H9 (cell line): ENCODE measurements around the gene THBS3. TPM values are rescaled to one million over a fixed set of nuclear protein-coding genes. Genes with fewer than 3 reads are reported as not detected.

Experiments used
- DNase-seq: peaks from one replicate; pipeline ENCODE4 v3.0.0-alpha.2; 2017
- H2AFZ ChIP-seq: one replicate; pipeline ENCODE4 v1.6.1; 2013; ENCODE audit warnings: mild to moderate bottlenecking, low read length, control low read depth, moderate library complexity
- H2AK5ac ChIP-seq: 2 replicates; pipeline ENCODE4 v1.6.1; 2013; ENCODE audit warnings: low read length, control low read depth, mixed read lengths; ENCODE audit not compliant: insufficient read length
- H2BK120ac ChIP-seq: one replicate; pipeline ENCODE4 v1.6.1; 2013; ENCODE audit warnings: low read depth, mild to moderate bottlenecking, low read length, control low read depth, inconsistent platforms; ENCODE audit not compliant: poor library complexity, severe bottlenecking
- H2BK12ac ChIP-seq: 2 replicates; pipeline ENCODE4 v1.6.1; 2013; ENCODE audit warnings: low read length, control low read depth, mixed read lengths, low read depth; ENCODE audit not compliant: insufficient read length
- H2BK15ac ChIP-seq: 2 replicates; pipeline ENCODE4 v1.6.1; 2013; ENCODE audit warnings: low read depth, low read length, control low read depth
- H2BK20ac ChIP-seq: one replicate; pipeline ENCODE4 v1.6.1; 2013; ENCODE audit warnings: low read depth, mild to moderate bottlenecking, low read length, control low read depth, inconsistent platforms; ENCODE audit not compliant: poor library complexity, severe bottlenecking
- H2BK5ac ChIP-seq: 2 replicates; pipeline ENCODE4 v1.6.1; 2013; ENCODE audit warnings: low read length, control low read depth, mixed read lengths; ENCODE audit not compliant: insufficient read length
- H3K14ac ChIP-seq: 2 replicates; pipeline ENCODE4 v1.6.1; 2013; ENCODE audit warnings: low read length, control low read depth; ENCODE audit not compliant: insufficient read depth
- H3K18ac ChIP-seq: 2 replicates; pipeline ENCODE4 v1.6.1; 2013; ENCODE audit warnings: low read depth, mild to moderate bottlenecking, mixed read lengths, low read length, control low read depth; ENCODE audit not compliant: insufficient read length
- H3K23ac ChIP-seq: 2 replicates; pipeline ENCODE4 v1.6.1; 2013; ENCODE audit warnings: low read length, control low read depth, mixed read lengths, low read depth; ENCODE audit not compliant: insufficient read length
- H3K23me2 ChIP-seq: 2 replicates; pipeline ENCODE4 v1.6.1; 2013; ENCODE audit warnings: low read depth, mild to moderate bottlenecking, mixed read lengths, low read length, control low read depth; ENCODE audit not compliant: insufficient read length, poor library complexity, severe bottlenecking
- H3K27ac ChIP-seq: 2 replicates; pipeline ENCODE4 v1.5.1; 2013; ENCODE audit warnings: low read length, control low read depth, mixed read lengths, low read depth; ENCODE audit not compliant: insufficient read length
- H3K27me3 ChIP-seq: 2 replicates; pipeline ENCODE4 v1.6.1; 2013; ENCODE audit warnings: low read length, control low read depth, inconsistent platforms; ENCODE audit not compliant: insufficient read depth
- H3K4ac ChIP-seq: 2 replicates; pipeline ENCODE4 v1.6.1; 2013; ENCODE audit warnings: low read depth, mild to moderate bottlenecking, control low read depth, inconsistent platforms, low read length, moderate library complexity
- H3K4me1 ChIP-seq: 2 replicates; pipeline ENCODE4 v1.6.1; 2013; ENCODE audit warnings: low read length, control low read depth, inconsistent platforms; ENCODE audit not compliant: insufficient read depth
- H3K4me2 ChIP-seq: 2 replicates; pipeline ENCODE4 v1.6.1; 2013; ENCODE audit warnings: low read length, control low read depth, mixed read lengths; ENCODE audit not compliant: insufficient read length, insufficient read depth
- H3K56ac ChIP-seq: 2 replicates; pipeline ENCODE4 v1.6.1; 2013; ENCODE audit warnings: low read depth, mild to moderate bottlenecking, mixed read lengths, low read length, control low read depth; ENCODE audit not compliant: insufficient read length
- H3K79me1 ChIP-seq: 2 replicates; pipeline ENCODE4 v1.6.1; 2013; ENCODE audit warnings: low read depth, mild to moderate bottlenecking, moderate library complexity, low read length, control low read depth, inconsistent platforms; ENCODE audit not compliant: insufficient read depth, poor library complexity, severe bottlenecking
- H3K79me2 ChIP-seq: 2 replicates; pipeline ENCODE4 v1.6.1; 2013; ENCODE audit warnings: low read length, control low read depth, inconsistent platforms; ENCODE audit not compliant: insufficient read depth
- H3K9ac ChIP-seq: 2 replicates; pipeline ENCODE4 v1.6.1; 2013; ENCODE audit warnings: low read length, control low read depth, mixed read lengths; ENCODE audit not compliant: insufficient read length; ENCODE audit errors: extremely low read depth
- H3K9me3 ChIP-seq: one replicate; pipeline ENCODE4 v1.6.1; 2013; ENCODE audit warnings: low read depth, low read length, inconsistent platforms; ENCODE audit not compliant: control insufficient read depth
- H3T11ph ChIP-seq: one replicate; pipeline ENCODE4 v1.6.1; 2013; ENCODE audit warnings: mild to moderate bottlenecking, low read length, control low read depth, inconsistent platforms
- H4K20me1 ChIP-seq: one replicate; pipeline ENCODE4 v1.6.1; 2013; ENCODE audit not compliant: control insufficient read depth, insufficient read length, insufficient read depth
- H4K5ac ChIP-seq: 2 replicates; pipeline ENCODE4 v1.6.1; 2013; ENCODE audit warnings: low read depth, mild to moderate bottlenecking, mixed read lengths, low read length, control low read depth; ENCODE audit not compliant: insufficient read length
- H4K8ac ChIP-seq: replicated peaks from 2 replicates; pipeline ENCODE4 v1.6.1; 2013; ENCODE audit warnings: low read length, control low read depth, mixed read lengths, low read depth; ENCODE audit not compliant: insufficient read length
- H4K91ac ChIP-seq: 2 replicates; pipeline ENCODE4 v1.6.1; 2013; ENCODE audit warnings: low read depth, mild to moderate bottlenecking, moderate library complexity, mixed read lengths, low read length, control low read depth; ENCODE audit not compliant: insufficient read length
- H3K27ac Mint-ChIP-seq, 3 experiments: 2 replicates in 2 of 3; 3 replicates in 1 of 3; pipeline ENCODE4 v1.8.0; 2020 to 2021; ENCODE audit warnings: mixed read lengths in 3 of 3, mild to moderate bottlenecking in 1 of 3, moderate library complexity in 1 of 3
- H3K27me3 Mint-ChIP-seq: 2 replicates; pipeline ENCODE4 v1.8.0; 2021; ENCODE audit warnings: low read depth, mild to moderate bottlenecking, moderate library complexity, mixed read lengths
- H3K36me3 Mint-ChIP-seq, 3 experiments: 2 replicates in 2 of 3; 3 replicates in 1 of 3; pipeline ENCODE4 v1.8.0; 2020 to 2021; ENCODE audit warnings: low read depth in 3 of 3, mixed read lengths in 3 of 3; ENCODE audit not compliant: insufficient read depth in 1 of 3
- H3K4me1 Mint-ChIP-seq, 2 experiments: 2 replicates each; pipeline ENCODE4 v1.8.0; 2020; ENCODE audit warnings: mixed read lengths in 2 of 2
- H3K4me3 Mint-ChIP-seq, 2 experiments: 2 replicates in 1 of 2; 3 replicates in 1 of 2; pipeline ENCODE4 v1.8.0; 2020 to 2021; ENCODE audit warnings: mild to moderate bottlenecking in 2 of 2, mixed read lengths in 2 of 2, moderate library complexity in 1 of 2
- H3K9me3 Mint-ChIP-seq, 2 experiments: 2 replicates in 1 of 2; 3 replicates in 1 of 2; pipeline ENCODE4 v1.8.0; 2020; ENCODE audit warnings: mild to moderate bottlenecking in 2 of 2, mixed read lengths in 2 of 2, moderate library complexity in 1 of 2
- CTCF ChIP-seq: fragments of 200-600 bp; sonication (generic); conservative IDR thresholded peaks from 3 replicates; pipeline ENCODE4 v1.8.0; 2021; ENCODE audit warnings: antibody characterized with exemption, mild to moderate bottlenecking
- WGBS: extraction: QIAGEN DNeasy Blood & Tissue Kit; methylation state at CpG from one replicate; pipeline ENCODE4 v1.1.7; 2013; ENCODE audit warnings: missing lambda C conversion rate, low lambda C conversion rate, mixed read lengths; ENCODE audit not compliant: insufficient read length; ENCODE audit errors: extremely low coverage; 5-methylcytosine and 5-hydroxymethylcytosine counted together
- total RNA-seq: library from RNA; stranded (reverse); gene quantifications from 2 replicates; pipeline ENCODE4 v1.2.1, GENCODE V29; 2021

Gene THBS3
- total RNA-seq, 1 experiment from 2014 or later: 5.9 TPM

GRCh38 chr1:155179112-155180031, 28.3 kb downstream of the THBS3 start:
- Mint-ChIP-seq H3K4me1 (peaks cover 11 to 25% of the 10 kb centered on the region in 2 experiments), H3K9me3 (no peaks in the 10 kb centered on the region), H3K27ac (peak overlapping the region in 1 of 3 experiments; percentile 39; a peak in 1 of 7 replicates), H3K36me3 (peaks cover 41 to 70% (median 61%) of the 10 kb centered on the region in 3 experiments), H3K27me3 (no peaks in the 10 kb centered on the region; the same call in none of the 2 replicates), H3K4me3 (no peak overlapping the region)
- H3K4me2 ChIP-seq: no peak overlapping the region
- peaks cover 4% of the 10 kb centered on the region for H3K23me2 ChIP-seq
- no peak overlapping the region for H3K23ac ChIP-seq
- no peak for DNase-seq
- no peak overlapping the region for H3K18ac ChIP-seq
- no peaks in the 10 kb centered on the region for H3K4me1 ChIP-seq
- H3K14ac ChIP-seq: no peak overlapping the region
- H2AFZ ChIP-seq: no peak overlapping the region
- no peak overlapping the region for H2BK15ac ChIP-seq
- H3K27me3 ChIP-seq: no peaks in the 10 kb centered on the region
- H3K79me1 ChIP-seq: no peaks in the 10 kb centered on the region
- no peaks in the 10 kb centered on the region for H3K9me3 ChIP-seq
- H2BK20ac ChIP-seq: no peak overlapping the region
- H2BK12ac ChIP-seq: no peak overlapping the region
- WGBS: no CpG with 5 or more reads among the region's 31 CpGs
- no peak overlapping the region for H3K9ac ChIP-seq
- H3K27ac ChIP-seq: no peak overlapping the region
- no peak overlapping the region for H2BK5ac ChIP-seq
- H3T11ph ChIP-seq: no peak overlapping the region
- no peak overlapping the region for H4K91ac ChIP-seq
- H3K4ac ChIP-seq: no peak overlapping the region
- no peak for TF ChIP-seq CTCF
- no peaks in the 10 kb centered on the region for H3K79me2 ChIP-seq
- no peaks in the 10 kb centered on the region for H4K20me1 ChIP-seq
- H2BK120ac ChIP-seq: no peak overlapping the region
- H2AK5ac ChIP-seq: no peak overlapping the region
- H4K8ac ChIP-seq: no peak overlapping the region
- no peak overlapping the region for H3K56ac ChIP-seq
- H4K5ac ChIP-seq: no peak overlapping the region
